B cell (primary cell): ENCODE measurements around the gene CREB5. TPM values are rescaled to one million over a fixed set of nuclear protein-coding genes. Genes with fewer than 3 reads are reported as not detected.

ENCODE experiments used
- ATAC-seq: fragments of 200-7000 bp; cut with Tn5 transposase; one replicate; pipeline ENCODE4 v1.10.0; 2021; ENCODE audit warnings: low read depth, mild to moderate bottlenecking, moderate number of reproducible peaks, moderate library complexity
- CTCF ChIA-PET: fragments of 350-600 bp; sonication (Branson Sonifier 250); formaldehyde crosslinking; loops from one replicate; lab custom pipeline; 2021; ENCODE audit warnings: antibody characterized with exemption, inconsistent platforms; lab: Charles Lee
- POLR2A ChIA-PET: fragments of 350-600 bp; sonication (Branson Sonifier 250); formaldehyde crosslinking; loops from one replicate; lab custom pipeline; 2021; ENCODE audit warnings: antibody characterized with exemption; lab: Charles Lee
- DNase-seq: peaks from one replicate; pipeline ENCODE4 v3.0.0; 2013
- H2AFZ ChIP-seq: 2 replicates; pipeline ENCODE4 v1.6.1; 2012; ENCODE audit warnings: mild to moderate bottlenecking, low read depth, low read length; ENCODE audit not compliant: insufficient read depth, poor library complexity, severe bottlenecking
- H3K27ac ChIP-seq, 2 donors: 1 replicate in 1 of 2; 2 replicates in 1 of 2; pipeline ENCODE4 v1.5.1; 2012 to 2013; ENCODE audit warnings: low read length in 2 of 2, mild to moderate bottlenecking in 2 of 2, moderate library complexity in 1 of 2
- H3K27me3 ChIP-seq, 4 experiments: fragments of 200-600 bp in 1 of 4; sonication (generic) in 1 of 4; replicated peaks in 1 of 4; 1 replicate in 2 of 4; 2 replicates in 2 of 4; pipeline versions ENCODE4 v1.6.1 to v1.7.0; 2013 to 2016; ENCODE audit warnings: low read length in 3 of 4, mild to moderate bottlenecking in 2 of 4, mixed read lengths in 1 of 4, moderate library complexity in 1 of 4; ENCODE audit not compliant: insufficient read depth in 4 of 4, control insufficient read depth in 3 of 4; ENCODE audit errors: control extremely low read depth in 1 of 4
- H3K36me3 ChIP-seq, 2 experiments: replicated peaks in 1 of 2; 1 replicate in 1 of 2; 2 replicates in 1 of 2; pipeline versions ENCODE4 v1.6.1 to v1.7.1; 2013; ENCODE audit warnings: low read length in 1 of 2; ENCODE audit not compliant: insufficient read depth in 2 of 2, control insufficient read depth in 1 of 2; ENCODE audit errors: control extremely low read depth in 1 of 2, extremely low read depth in 1 of 2
- H3K4me1 ChIP-seq, 2 donors: fragments of 200-600 bp in 1 of 2; sonication (generic) in 1 of 2; 1 replicate in 1 of 2; 2 replicates in 1 of 2; pipeline versions ENCODE4 v1.5.1 to v1.6.1; 2013 to 2017; ENCODE audit warnings: low read length in 2 of 2; ENCODE audit not compliant: control insufficient read depth in 2 of 2, insufficient read depth in 2 of 2
- H3K4me2 ChIP-seq: replicated peaks from 2 replicates; pipeline ENCODE3; 2012; ENCODE audit warnings: mild to moderate bottlenecking, low read depth, low read length; ENCODE audit not compliant: poor library complexity, severe bottlenecking
- H3K4me3 ChIP-seq, 5 experiments: fragments of 200-600 bp in 1 of 5; sonication (generic) in 1 of 5; 1 replicate in 3 of 5; 2 replicates in 2 of 5; pipeline versions ENCODE4 v1.5.1 to v1.7.0; 2011 to 2016; ENCODE audit warnings: low read length in 4 of 5, mild to moderate bottlenecking in 4 of 5, low read depth in 2 of 5, control low read depth in 1 of 5, moderate library complexity in 1 of 5; ENCODE audit not compliant: insufficient read depth in 1 of 5; ENCODE audit errors: control extremely low read depth in 1 of 5, extremely low read depth in 1 of 5
- H3K79me2 ChIP-seq: fragments of 200-600 bp; sonication (generic); one replicate; pipeline ENCODE4 v1.6.0; 2016; ENCODE audit warnings: low read length; ENCODE audit not compliant: control insufficient read depth, insufficient read depth
- H3K9ac ChIP-seq: fragments of 200-600 bp; sonication (generic); 2 replicates; pipeline ENCODE4 v1.6.1; 2017; ENCODE audit warnings: mild to moderate bottlenecking, low read length, moderate library complexity
- H3K9me3 ChIP-seq, 3 donors: one replicate each; pipeline versions ENCODE4 v1.6.1 to v1.7.1; 2013; ENCODE audit warnings: low read length in 2 of 3; ENCODE audit not compliant: control insufficient read depth in 2 of 3, insufficient read depth in 1 of 3; ENCODE audit errors: control extremely low read depth in 1 of 3
- H4K20me1 ChIP-seq: 2 replicates; pipeline ENCODE4 v1.6.0; 2012; ENCODE audit warnings: mild to moderate bottlenecking, low read length; ENCODE audit not compliant: insufficient read depth, control insufficient read depth, poor library complexity, severe bottlenecking
- H3K27ac Mint-ChIP-seq: one replicate; pipeline ENCODE4 v1.8.0; 2021; ENCODE audit warnings: mixed read lengths
- H3K27me3 Mint-ChIP-seq: one replicate; pipeline ENCODE4 v1.8.0; 2021; ENCODE audit warnings: mixed read lengths
- H3K4me1 Mint-ChIP-seq: one replicate; pipeline ENCODE4 v1.8.0; 2021; ENCODE audit warnings: mixed read lengths
- H3K4me3 Mint-ChIP-seq: one replicate; pipeline ENCODE4 v1.8.0; 2021; ENCODE audit warnings: mixed read lengths
- H3K9me3 Mint-ChIP-seq: one replicate; pipeline ENCODE4 v1.8.0; 2022; ENCODE audit warnings: mixed read lengths; ENCODE audit not compliant: insufficient read depth
- EZH2 ChIP-seq: IDR thresholded peaks from 2 replicates; pipeline ENCODE4 v1.6.1; 2012; ENCODE audit warnings: borderline replicate concordance, low read depth, mild to moderate bottlenecking, moderate library complexity, low read length; ENCODE audit not compliant: insufficient read depth, poor library complexity, severe bottlenecking
- WGBS: methylation state at CpG from one replicate; pipeline ENCODE4 v1.1.5; 2013; ENCODE audit warnings: missing lambda C conversion rate; ENCODE audit not compliant: insufficient coverage; 5-methylcytosine and 5-hydroxymethylcytosine counted together
- intact Hi-C: fragments of 100-400 bp; cut with micrococcal nuclease; formaldehyde crosslinking; loops from one replicate; pipeline ENCODE4 v1.10.0; 2022
- polyA plus RNA-seq: library from polyadenylated mRNA; depleted of rRNA; stranded (reverse); fragments of >200 nt; gene quantifications from 2 replicates; pipeline ENCODE4 v1.2.3, GENCODE V29; 2012
- total RNA-seq, 2 donors: library from RNA; stranded (reverse); fragments of 120-200 nt in 1 of 2; gene quantifications; 1 replicate in 1 of 2; 2 replicates in 1 of 2; pipeline versions ENCODE4 v1.2.3 to v1.2.4, GENCODE V29; 2013 to 2022
- TF ChIP-seq, protein P1 (sequence below): fragments of 200-600 bp; IDR thresholded peaks from one replicate; pipeline ENCODE4 v1.8.0; 2022; ENCODE audit warnings: antibody characterized with exemption, mild to moderate bottlenecking

CREB5 gene
- total and polyA plus RNA-seq, 2 donors (not counting 1 experiment from before 2014, with no cell fraction given) = 0.05 to 0.95 TPM

DNA sequence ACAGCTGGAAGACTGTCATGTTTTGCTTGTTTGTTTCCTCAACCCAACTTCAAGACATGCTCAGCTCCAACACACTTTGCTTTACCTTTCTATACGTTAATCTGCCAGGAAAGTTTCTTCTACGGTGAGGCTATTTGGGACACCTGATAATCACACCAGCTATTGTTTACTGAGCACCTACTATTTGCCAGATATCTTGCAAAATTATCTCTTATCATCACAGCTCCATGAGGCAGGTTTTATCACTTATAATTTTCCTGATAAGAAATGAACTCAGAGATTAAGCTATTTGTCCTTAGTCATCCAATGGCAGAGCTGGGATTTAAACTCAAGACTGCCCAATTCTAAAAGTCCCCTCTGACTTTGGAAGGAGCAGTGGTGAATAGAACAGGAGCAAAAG is 117.4 kb downstream of the CREB5 start:
- H3K79me2 ChIP-seq = no peaks in the 10 kb centered on the region
- H3K27ac ChIP-seq = no peak overlapping the region
- intact Hi-C loops = no loop called here
- H3K27me3 ChIP-seq = peaks cover 0 to 6% (median 0%) of the 10 kb centered on the region in 4 experiments
- H3K4me2 ChIP-seq = no peak overlapping the region
- no peak for ATAC-seq
- no peak for DNase-seq
- TF ChIP-seq, protein P1, sequence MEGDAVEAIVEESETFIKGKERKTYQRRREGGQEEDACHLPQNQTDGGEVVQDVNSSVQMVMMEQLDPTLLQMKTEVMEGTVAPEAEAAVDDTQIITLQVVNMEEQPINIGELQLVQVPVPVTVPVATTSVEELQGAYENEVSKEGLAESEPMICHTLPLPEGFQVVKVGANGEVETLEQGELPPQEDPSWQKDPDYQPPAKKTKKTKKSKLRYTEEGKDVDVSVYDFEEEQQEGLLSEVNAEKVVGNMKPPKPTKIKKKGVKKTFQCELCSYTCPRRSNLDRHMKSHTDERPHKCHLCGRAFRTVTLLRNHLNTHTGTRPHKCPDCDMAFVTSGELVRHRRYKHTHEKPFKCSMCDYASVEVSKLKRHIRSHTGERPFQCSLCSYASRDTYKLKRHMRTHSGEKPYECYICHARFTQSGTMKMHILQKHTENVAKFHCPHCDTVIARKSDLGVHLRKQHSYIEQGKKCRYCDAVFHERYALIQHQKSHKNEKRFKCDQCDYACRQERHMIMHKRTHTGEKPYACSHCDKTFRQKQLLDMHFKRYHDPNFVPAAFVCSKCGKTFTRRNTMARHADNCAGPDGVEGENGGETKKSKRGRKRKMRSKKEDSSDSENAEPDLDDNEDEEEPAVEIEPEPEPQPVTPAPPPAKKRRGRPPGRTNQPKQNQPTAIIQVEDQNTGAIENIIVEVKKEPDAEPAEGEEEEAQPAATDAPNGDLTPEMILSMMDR = no peak
- TF ChIP-seq EZH2 = no peak
- H3K27me3 Mint-ChIP-seq = no peaks in the 10 kb centered on the region
- peaks cover 5% of the 10 kb centered on the region for H3K4me1 Mint-ChIP-seq
- no peaks in the 10 kb centered on the region for H3K36me3 ChIP-seq
- no peak overlapping the region for H3K27ac Mint-ChIP-seq
- H3K9ac ChIP-seq = no peak overlapping the region
- no peak overlapping the region for H3K4me3 Mint-ChIP-seq
- no peaks in the 10 kb centered on the region for H3K4me1 ChIP-seq
- H4K20me1 ChIP-seq = no peaks in the 10 kb centered on the region
- WGBS = 88% methylated on average over 2 of the region's 2 CpGs
- no peak overlapping the region for H2AFZ ChIP-seq
- peaks cover 0 to 7% (median 4%) of the 10 kb centered on the region in 3 donors for H3K9me3 ChIP-seq
- ChIA-PET CTCF (no interaction called here), POLR2A (no interaction called here)
- no peak overlapping the region for H3K4me3 ChIP-seq
- peaks cover 5% of the 10 kb centered on the region for H3K9me3 Mint-ChIP-seq

DNA sequence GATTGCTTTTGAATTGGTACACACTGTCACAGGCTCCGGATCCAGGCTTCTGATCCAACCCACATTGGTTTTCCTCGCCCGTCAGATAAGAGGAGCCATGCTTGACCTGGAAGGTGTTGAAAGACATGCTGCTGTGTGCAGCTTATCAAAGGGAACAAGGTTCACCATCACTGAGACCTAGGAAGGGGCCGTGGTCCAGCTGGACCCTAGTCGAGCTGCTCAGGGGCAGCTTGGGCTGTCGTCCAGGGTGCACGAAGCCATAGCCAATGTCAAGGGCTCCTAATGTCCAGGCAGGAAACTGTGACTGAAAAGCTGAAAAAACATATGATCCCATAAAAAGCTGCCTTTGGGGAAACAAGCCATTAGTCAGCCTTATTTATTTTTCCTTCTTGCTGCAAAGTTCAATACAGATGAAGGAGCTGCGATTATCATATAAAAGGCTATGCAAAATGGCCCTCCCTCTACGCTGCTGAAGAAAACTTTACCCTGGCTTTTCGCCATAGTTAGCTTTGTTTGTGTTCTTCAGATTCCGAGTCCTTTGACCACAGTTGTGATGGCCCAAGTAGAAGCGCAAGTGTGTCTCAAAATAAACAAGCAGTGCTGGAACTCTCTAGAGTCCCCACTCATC is 118.0 kb downstream of the CREB5 start:
- POLR2A ChIA-PET = no interaction called here
- TF ChIP-seq, protein P1 = no peak
- TF ChIP-seq EZH2 = no peak
- ATAC-seq (no peak), DNase-seq (no peak)
- no peaks in the 10 kb centered on the region for H4K20me1 ChIP-seq
- H2AFZ ChIP-seq = no peak overlapping the region
- H3K4me3 Mint-ChIP-seq = no peak overlapping the region
- peaks cover 0 to 6% (median 0%) of the 10 kb centered on the region in 4 experiments for H3K27me3 ChIP-seq
- H3K4me1 ChIP-seq = no peaks in the 10 kb centered on the region
- peaks cover 0 to 7% (median 4%) of the 10 kb centered on the region in 3 donors for H3K9me3 ChIP-seq
- no peak overlapping the region for H3K27ac Mint-ChIP-seq
- no peak overlapping the region for H3K4me2 ChIP-seq
- intact Hi-C loops = no loop called here
- H3K4me1 Mint-ChIP-seq = peaks cover 5% of the 10 kb centered on the region
- H3K79me2 ChIP-seq = no peaks in the 10 kb centered on the region
- no peak overlapping the region for H3K9ac ChIP-seq
- H3K36me3 ChIP-seq = no peaks in the 10 kb centered on the region
- no peaks in the 10 kb centered on the region for H3K27me3 Mint-ChIP-seq
- H3K4me3 ChIP-seq = no peak overlapping the region
- CTCF ChIA-PET = no interaction called here
- H3K9me3 Mint-ChIP-seq = peaks cover 5% of the 10 kb centered on the region
- WGBS = 98% methylated on average over 11 of the region's 12 CpGs
- no peak overlapping the region for H3K27ac ChIP-seq
